Activated B cell treated with CpG ODN at 0.5 μM for 24 hours (primary cell): ENCODE measurements around the gene HMG20A. TPM values are rescaled to one million over a fixed set of nuclear protein-coding genes. Genes with fewer than 3 reads are reported as not detected.

Experiments used
- ATAC-seq: fragments of 200-7000 bp; cut with Tn5 transposase; one replicate; pipeline ENCODE4 v1.10.0; 2021; ENCODE audit warnings: low read depth, mild to moderate bottlenecking, moderate library complexity
- CTCF ChIA-PET: fragments of 350-600 bp; sonication (Branson Sonifier 250); formaldehyde crosslinking; loops from one replicate; lab custom pipeline; 2021; ENCODE audit warnings: antibody characterized with exemption; lab: Charles Lee
- POLR2A ChIA-PET: fragments of 350-600 bp; sonication (Branson Sonifier 250); formaldehyde crosslinking; loops from one replicate; lab custom pipeline; 2021; ENCODE audit warnings: antibody characterized with exemption; lab: Charles Lee
- DNase-seq: peaks from one replicate; pipeline ENCODE4 v3.0.0; 2022
- H3K27ac Mint-ChIP-seq: one replicate; pipeline ENCODE4 v1.8.0; 2020; ENCODE audit warnings: mixed read lengths
- H3K27me3 Mint-ChIP-seq: one replicate; pipeline ENCODE4 v1.8.0; 2021; ENCODE audit warnings: mixed read lengths
- H3K36me3 Mint-ChIP-seq: one replicate; pipeline ENCODE4 v1.8.0; 2021; ENCODE audit warnings: low read depth, mixed read lengths
- H3K4me1 Mint-ChIP-seq: one replicate; pipeline ENCODE4 v1.8.0; 2021; ENCODE audit warnings: mixed read lengths
- H3K4me3 Mint-ChIP-seq: one replicate; pipeline ENCODE4 v1.8.0; 2020; ENCODE audit warnings: mild to moderate bottlenecking, mixed read lengths
- H3K9me3 Mint-ChIP-seq: one replicate; pipeline ENCODE4 v1.8.0; 2020; ENCODE audit warnings: mixed read lengths
- CTCF ChIP-seq: fragments of 200-600 bp; IDR thresholded peaks from one replicate; pipeline ENCODE4 v1.8.0; 2022; ENCODE audit warnings: antibody characterized with exemption, mild to moderate bottlenecking
- intact Hi-C: fragments of 100-400 bp; cut with micrococcal nuclease; formaldehyde crosslinking; loops from one replicate; pipeline ENCODE4 v1.15.1; 2024
- total RNA-seq: library from RNA; stranded (reverse); gene quantifications from 2 replicates; pipeline ENCODE4 v1.2.3, GENCODE V29; 2022

The HMG20A gene
- total RNA-seq, 1 donor from 2014 or later: 53.9 TPM

GRCh38 chr15:77466521-77466920, 45.8 kb downstream of the HMG20A start:
- H3K36me3 Mint-ChIP-seq: peaks cover 52% of the 10 kb centered on the region
- no peak overlapping the region for H3K4me3 Mint-ChIP-seq
- CTCF ChIA-PET: interaction anchor here (1.6 kb wide), 1 partner anchor 76 kb away, joined by 5 read pairs; no protein-coding TSS in a partner anchor
- POLR2A ChIA-PET: no interaction called here
- no peaks in the 10 kb centered on the region for H3K27me3 Mint-ChIP-seq
- no peak for TF ChIP-seq CTCF
- no peak for ATAC-seq
- H3K27ac Mint-ChIP-seq: no peak overlapping the region
- no peak for DNase-seq
- H3K9me3 Mint-ChIP-seq: no peaks in the 10 kb centered on the region
- intact Hi-C loops: no loop called here
- no peaks in the 10 kb centered on the region for H3K4me1 Mint-ChIP-seq

- no peaks in the 10 kb centered on the region for H3K27me3 Mint-ChIP-seq
- ATAC-seq: no peak
- H3K27ac Mint-ChIP-seq: no peak overlapping the region
These were observed 48.2 kb downstream of the HMG20A start for GRCh38 chr15:77468896-77469295.

GRCh38 chr15:77470235-77470634, 49.5 kb downstream of the HMG20A start:
- ChIA-PET CTCF (no interaction called here), POLR2A (no interaction called here)
- no peak overlapping the region for H3K4me3 Mint-ChIP-seq
- DNase-seq (no peak), ATAC-seq (no peak)
- no peak for TF ChIP-seq CTCF
- intact Hi-C loops: no loop called here
- no peaks in the 10 kb centered on the region for H3K9me3 Mint-ChIP-seq
- no peak overlapping the region for H3K27ac Mint-ChIP-seq
- H3K4me1 Mint-ChIP-seq: no peaks in the 10 kb centered on the region
- H3K27me3 Mint-ChIP-seq: no peaks in the 10 kb centered on the region
- peaks cover 81% of the 10 kb centered on the region for H3K36me3 Mint-ChIP-seq

More at GRCh38 chr15:77468896-77469295, 48.2 kb downstream of the HMG20A start:
- no peaks in the 10 kb centered on the region for H3K4me1 Mint-ChIP-seq
- peaks cover 69% of the 10 kb centered on the region for H3K36me3 Mint-ChIP-seq
- no peaks in the 10 kb centered on the region for H3K9me3 Mint-ChIP-seq
- H3K4me3 Mint-ChIP-seq: no peak overlapping the region
- ChIA-PET CTCF (no interaction called here), POLR2A (no interaction called here)
- DNase-seq: no peak
- intact Hi-C loops: no loop called here
- TF ChIP-seq CTCF: no peak

GRCh38 chr15:77473328-77473727, 52.6 kb downstream of the HMG20A start:
- Mint-ChIP-seq H3K36me3 (peaks cover 75% of the 10 kb centered on the region), H3K27me3 (no peaks in the 10 kb centered on the region), H3K9me3 (no peaks in the 10 kb centered on the region), H3K27ac (no peak overlapping the region), H3K4me3 (no peak overlapping the region), H3K4me1 (no peaks in the 10 kb centered on the region)
- intact Hi-C loops: no loop called here
- ChIA-PET CTCF (no interaction called here), POLR2A (no interaction called here)
- no peak for ATAC-seq
- DNase-seq: no peak
- no peak for TF ChIP-seq CTCF

- Mint-ChIP-seq H3K9me3 (no peaks in the 10 kb centered on the region), H3K27me3 (no peaks in the 10 kb centered on the region), H3K27ac (no peak overlapping the region), H3K36me3 (peaks cover 74% of the 10 kb centered on the region), H3K4me1 (no peaks in the 10 kb centered on the region), H3K4me3 (no peak overlapping the region)
- intact Hi-C loops: no loop called here
- ChIA-PET POLR2A (no interaction called here), CTCF (interaction anchor here (1.3 kb wide), 1 partner anchor 69 kb away, joined by 3 read pairs; no protein-coding TSS in a partner anchor)
- DNase-seq (no peak), ATAC-seq (no peak)
- TF ChIP-seq CTCF: no peak
These were observed 53.8 kb downstream of the HMG20A start for GRCh38 chr15:77474310-77474988.
